Left renal pelvis (tissue), 4 donors: ENCODE measurements around the gene POLR3K. TPM values are rescaled to one million over a fixed set of nuclear protein-coding genes. Genes with fewer than 3 reads are reported as not detected.

Source experiments
- DNase-seq, 4 donors: peaks; one replicate each; pipeline ENCODE4 v3.0.0-alpha.2; 2013; ENCODE audit warnings: low read depth in 4 of 4, low spot score in 3 of 4
- polyA plus RNA-seq, 4 donors: library from polyadenylated mRNA; unstranded; fragments of 120-200 nt; gene quantifications; one replicate each; pipeline ENCODE4 v1.2.1, GENCODE V29; 2013; ENCODE audit not compliant: insufficient read length in 4 of 4

POLR3K gene
- polyA plus RNA-seq, 4 donors, result 10.3 to 13.0 (median 12.1) TPM

GRCh38 chr16:79151-80054 is 26.0 kb upstream of the POLR3K start:
- DNase-seq, result no peak

- no peak for DNase-seq
Measured at GRCh38 chr16:78444-79150, 25.2 kb upstream of the POLR3K start.

- no peak for DNase-seq
Measured at GRCh38 chr16:77807-78443, 24.5 kb upstream of the POLR3K start, which contains the start of gene MPG. MPG (plus strand) TSS chr16:78225; CDS start chr16:78310, 85 bp downstream.

- DNase-seq, result no peak
Measured at GRCh38 chr16:77273-77806, 23.9 kb upstream of the POLR3K start.

GRCh38 chr16:76535-77272 is 23.3 kb upstream of the POLR3K start:
- no peak for DNase-seq

GRCh38 chr16:75580-76501 is 22.4 kb upstream of the POLR3K start:
- no peak for DNase-seq

GRCh38 chr16:74747-75334 is 21.4 kb upstream of the POLR3K start:
- no peak for DNase-seq

GRCh38 chr16:74051-74746 is 20.8 kb upstream of the POLR3K start:
- DNase-seq, result no peak

- DNase-seq, result no peak
Measured at GRCh38 chr16:72561-73548, 19.4 kb upstream of the POLR3K start, which contains the start of gene RHBDF1. RHBDF1 (minus strand) TSS chr16:72631; CDS start chr16:65015, 7,616 bp downstream.

- DNase-seq, result no peak
Measured at GRCh38 chr16:71540-72401, 18.4 kb upstream of the POLR3K start.

- DNase-seq, result no peak
Measured at GRCh38 chr16:71210-71539, 17.8 kb upstream of the POLR3K start.

- DNase-seq, result no peak
Measured at GRCh38 chr16:69181-69580, 15.8 kb upstream of the POLR3K start.

GRCh38 chr16:67884-68789 is 14.7 kb upstream of the POLR3K start:
- DNase-seq, result no peak

- no peak for DNase-seq
Measured at GRCh38 chr16:67183-67791, 13.9 kb upstream of the POLR3K start.
